ENCODE data around the gene APPBP2. TPM values are rescaled to one million over a fixed set of nuclear protein-coding genes. Genes with fewer than 3 reads are reported as not detected.
"Not testable (repeated sequence)": the region's sequence is repeated elsewhere in the genome, so short reads cannot be mapped to it uniquely, and the experiment has no call there.

APPBP2 gene
- total and polyA plus RNA-seq, 11 donors: 2.5 to 28.7 (median 14.0) TPM

DNA sequence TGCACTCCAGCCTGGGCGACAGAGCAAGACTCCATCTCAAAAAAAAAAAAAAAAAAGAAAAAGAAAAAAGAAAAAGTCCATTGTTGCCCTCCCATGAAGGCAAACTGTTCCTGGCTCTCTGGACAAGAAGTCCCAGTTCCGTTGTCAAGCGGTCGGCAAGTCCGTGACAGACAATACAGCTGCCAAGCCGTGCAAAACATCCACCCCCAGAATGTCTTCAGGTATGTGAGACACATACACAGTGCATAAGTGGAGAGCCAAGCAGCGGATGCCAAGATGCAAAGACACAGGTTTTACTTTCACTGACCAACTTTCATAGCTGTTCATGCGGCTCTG lies 33.6 kb upstream of the APPBP2 start:
- 91 to 93% (median 92%) methylated on average over 6 to 8 of the region's 8 CpGs for WGBS, 4 donors
- DNase-seq: no peak
- ATAC-seq: no peak
- no peak overlapping the region for H3K4me3 ChIP-seq
- no peaks in the 10 kb centered on the region for H3K9me3 ChIP-seq
- H3K27me3 ChIP-seq: no peaks in the 10 kb centered on the region
- intact Hi-C loops (cut with DNase I): no loop called here
- no peak for TF ChIP-seq POLR2A (IDR thresholded peaks at IDR 0.05)
- TF ChIP-seq, protein P1, sequence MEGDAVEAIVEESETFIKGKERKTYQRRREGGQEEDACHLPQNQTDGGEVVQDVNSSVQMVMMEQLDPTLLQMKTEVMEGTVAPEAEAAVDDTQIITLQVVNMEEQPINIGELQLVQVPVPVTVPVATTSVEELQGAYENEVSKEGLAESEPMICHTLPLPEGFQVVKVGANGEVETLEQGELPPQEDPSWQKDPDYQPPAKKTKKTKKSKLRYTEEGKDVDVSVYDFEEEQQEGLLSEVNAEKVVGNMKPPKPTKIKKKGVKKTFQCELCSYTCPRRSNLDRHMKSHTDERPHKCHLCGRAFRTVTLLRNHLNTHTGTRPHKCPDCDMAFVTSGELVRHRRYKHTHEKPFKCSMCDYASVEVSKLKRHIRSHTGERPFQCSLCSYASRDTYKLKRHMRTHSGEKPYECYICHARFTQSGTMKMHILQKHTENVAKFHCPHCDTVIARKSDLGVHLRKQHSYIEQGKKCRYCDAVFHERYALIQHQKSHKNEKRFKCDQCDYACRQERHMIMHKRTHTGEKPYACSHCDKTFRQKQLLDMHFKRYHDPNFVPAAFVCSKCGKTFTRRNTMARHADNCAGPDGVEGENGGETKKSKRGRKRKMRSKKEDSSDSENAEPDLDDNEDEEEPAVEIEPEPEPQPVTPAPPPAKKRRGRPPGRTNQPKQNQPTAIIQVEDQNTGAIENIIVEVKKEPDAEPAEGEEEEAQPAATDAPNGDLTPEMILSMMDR (IDR thresholded peaks at IDR 0.05): no peak
- H3K36me3 ChIP-seq: no peaks in the 10 kb centered on the region
- no peaks in the 10 kb centered on the region for H3K4me1 ChIP-seq
- no peak overlapping the region for H3K27ac ChIP-seq

DNA sequence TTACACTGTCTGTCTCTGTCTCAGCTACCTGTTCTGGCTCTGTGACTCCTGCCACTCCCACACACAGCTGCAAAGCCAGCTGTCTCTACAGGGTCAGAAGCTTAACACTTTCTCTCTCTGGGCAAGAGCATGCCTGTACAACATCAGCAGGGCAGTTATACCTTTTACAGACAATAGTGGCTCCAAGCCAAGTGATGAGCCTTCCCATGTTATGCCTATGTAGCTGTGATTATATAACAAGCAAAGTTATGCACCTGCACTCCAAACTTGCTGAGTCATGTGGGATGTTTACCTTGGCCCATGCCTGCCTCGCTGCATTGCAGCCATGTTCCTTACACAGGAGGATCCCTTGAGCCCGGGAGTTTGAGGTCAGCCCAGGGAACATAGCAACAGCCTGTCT lies 31.8 kb upstream of the APPBP2 start:
- no peak for TF ChIP-seq POLR2A (IDR thresholded peaks at IDR 0.05)
- TF ChIP-seq, protein P1 (IDR thresholded peaks at IDR 0.05): no peak
- intact Hi-C loops (cut with DNase I): no loop called here
- 76 to 87% (median 83%) methylated on average over 2 of the region's 2 CpGs for WGBS, 4 donors
- no peaks in the 10 kb centered on the region for H3K36me3 ChIP-seq
- DNase-seq (no peak), ATAC-seq (no peak)
- peaks cover 0 to 12% (median 3%) of the 10 kb centered on the region in 12 donors for H3K9me3 ChIP-seq
- H3K4me1 ChIP-seq: no peaks in the 10 kb centered on the region
- no peaks in the 10 kb centered on the region for H3K27me3 ChIP-seq
- H3K4me3 ChIP-seq: no peak overlapping the region
- no peak overlapping the region for H3K27ac ChIP-seq

GRCh38 chr17:60555786-60556185 lies 29.7 kb upstream of the APPBP2 start:
- WGBS, 4 donors: 95 to 97% (median 96%) methylated on average over 4 of the region's 4 CpGs
- Histone ChIP-seq H3K4me3 (no peak overlapping the region), H3K27me3 (no peaks in the 10 kb centered on the region), H3K4me1 (no peaks in the 10 kb centered on the region), H3K36me3 (no peaks in the 10 kb centered on the region), H3K27ac (no peak overlapping the region), H3K9me3 (peaks cover 0 to 12% (median 4%) of the 10 kb centered on the region in 12 donors)
- intact Hi-C loops (cut with DNase I): no loop called here
- TF ChIP-seq, protein P1 (IDR thresholded peaks at IDR 0.05): no peak
- TF ChIP-seq POLR2A (IDR thresholded peaks at IDR 0.05): no peak
- no peak for DNase-seq
- no peak for ATAC-seq

GRCh38 chr17:60554377-60554788 lies 28.3 kb upstream of the APPBP2 start:
- Histone ChIP-seq H3K27ac (no peak overlapping the region), H3K4me1 (no peaks in the 10 kb centered on the region), H3K9me3 (peaks cover 0 to 12% (median 4%) of the 10 kb centered on the region in 12 donors), H3K27me3 (no peaks in the 10 kb centered on the region), H3K36me3 (no peaks in the 10 kb centered on the region), H3K4me3 (no peak overlapping the region)
- no peak for ATAC-seq
- intact Hi-C loops (cut with DNase I): no loop called here
- WGBS, 4 donors: 77 to 93% (median 85%) methylated on average over 2 of the region's 2 CpGs
- TF ChIP-seq, protein P1 (IDR thresholded peaks at IDR 0.05): no peak
- TF ChIP-seq POLR2A (IDR thresholded peaks at IDR 0.05): no peak
- DNase-seq: no peak

DNA sequence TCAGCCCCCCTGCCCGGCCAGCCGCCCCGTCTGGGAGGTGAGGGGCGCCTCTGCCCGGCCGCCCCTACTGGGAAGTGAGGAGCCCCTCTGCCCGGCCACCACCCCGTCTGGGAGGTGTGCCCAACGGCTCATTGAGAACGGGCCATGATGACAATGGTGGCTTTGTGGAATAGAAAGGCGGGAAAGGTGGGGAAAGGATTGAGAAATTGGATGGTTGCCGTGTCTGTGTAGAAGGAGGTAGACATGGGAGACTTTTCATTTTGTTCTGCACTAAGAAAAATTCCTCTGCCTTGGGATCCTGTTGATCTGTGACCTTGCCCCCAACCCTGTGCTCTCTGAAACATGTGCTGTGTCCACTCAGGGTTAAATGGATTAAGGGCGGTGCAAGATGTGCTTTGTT lies 26.2 kb upstream of the APPBP2 start:
- H3K4me3 ChIP-seq; H3K4me1 ChIP-seq; H3K27ac ChIP-seq; H3K36me3 ChIP-seq; ATAC-seq; H3K27me3 ChIP-seq; DNase-seq; intact Hi-C loops (cut with DNase I): not testable (repeated sequence)
- WGBS, 4 donors: 94 to 100% (median 97%) methylated on average over 6 to 8 of the region's 13 CpGs
- H3K9me3 ChIP-seq: peaks cover 0 to 12% (median 4%) of the 10 kb centered on the region in 12 donors
